Astrocyte (in vitro differentiated cells and primary cell): ENCODE measurements around the gene ATP10A. TPM values are rescaled to one million over a fixed set of nuclear protein-coding genes. Genes with fewer than 3 reads are reported as not detected.

Experiments used
- DNase-seq: peaks from one replicate; pipeline ENCODE4 v3.0.0-alpha.2; 2010; ENCODE audit warnings: low read depth
- FAIRE-seq: peaks from 2 replicates; lab custom pipeline; 2011; peaks lifted over from hg19 to GRCh38; lab: Jason Lieb, UNC
- H2AFZ ChIP-seq: 2 replicates; pipeline ENCODE4 v1.6.0; 2012; ENCODE audit warnings: low read depth, low read length, inconsistent platforms
- H3K27ac ChIP-seq: 2 replicates; pipeline ENCODE4 v1.5.1; 2011; ENCODE audit warnings: low read depth, low read length, inconsistent platforms
- H3K27me3 ChIP-seq: 2 replicates; pipeline ENCODE4 v1.6.0; 2011; ENCODE audit warnings: low read length, inconsistent platforms; ENCODE audit not compliant: insufficient read depth
- H3K36me3 ChIP-seq: 2 replicates; pipeline ENCODE4 v1.5.1; 2011; ENCODE audit warnings: low read length, inconsistent platforms; ENCODE audit not compliant: insufficient read depth
- H3K4me1 ChIP-seq: 2 replicates; pipeline ENCODE4 v1.5.1; 2011; ENCODE audit warnings: low read length, inconsistent platforms; ENCODE audit not compliant: insufficient read depth
- H3K4me2 ChIP-seq: 2 replicates; pipeline ENCODE4 v1.6.0; 2012; ENCODE audit warnings: low read length, inconsistent platforms
- H3K4me3 ChIP-seq: 2 replicates; pipeline ENCODE4 v1.5.1; 2011; ENCODE audit warnings: low read depth, mild to moderate bottlenecking, low read length, inconsistent platforms; ENCODE audit not compliant: insufficient read depth
- H3K79me2 ChIP-seq: 2 replicates; pipeline ENCODE4 v1.6.0; 2012; ENCODE audit warnings: mild to moderate bottlenecking, low read length, inconsistent platforms; ENCODE audit not compliant: insufficient read depth
- H3K9ac ChIP-seq: 2 replicates; pipeline ENCODE4 v1.6.0; 2012; ENCODE audit warnings: mild to moderate bottlenecking, low read length, inconsistent platforms
- H3K9me3 ChIP-seq: 2 replicates; pipeline ENCODE4 v1.5.1; 2012; ENCODE audit warnings: low read depth, mild to moderate bottlenecking, low read length, inconsistent platforms; ENCODE audit not compliant: insufficient read depth
- H4K20me1 ChIP-seq: 2 replicates; pipeline ENCODE4 v1.6.0; 2012; ENCODE audit warnings: low read length, inconsistent platforms; ENCODE audit not compliant: insufficient read depth
- H3K27ac Mint-ChIP-seq: one replicate; pipeline ENCODE4 v1.8.0; 2021; ENCODE audit warnings: mild to moderate bottlenecking, mixed read lengths; ENCODE audit not compliant: unreplicated experiment
- H3K27me3 Mint-ChIP-seq: one replicate; pipeline ENCODE4 v1.8.0; 2021; ENCODE audit warnings: low read depth, mixed read lengths; ENCODE audit not compliant: unreplicated experiment
- H3K36me3 Mint-ChIP-seq: one replicate; pipeline ENCODE4 v1.8.0; 2021; ENCODE audit warnings: low read depth, mixed read lengths; ENCODE audit not compliant: unreplicated experiment
- H3K4me1 Mint-ChIP-seq: one replicate; pipeline ENCODE4 v1.8.0; 2021; ENCODE audit warnings: low read depth, mixed read lengths; ENCODE audit not compliant: unreplicated experiment
- H3K4me3 Mint-ChIP-seq: one replicate; pipeline ENCODE4 v1.8.0; 2021; ENCODE audit warnings: mild to moderate bottlenecking, moderate library complexity, mixed read lengths; ENCODE audit not compliant: unreplicated experiment
- H3K9me3 Mint-ChIP-seq: one replicate; pipeline ENCODE4 v1.8.0; 2021; ENCODE audit warnings: mild to moderate bottlenecking, mixed read lengths; ENCODE audit not compliant: unreplicated experiment
- EZH2 ChIP-seq: IDR thresholded peaks from 2 replicates; pipeline ENCODE4 v1.6.1; 2012; ENCODE audit warnings: mild to moderate bottlenecking, low read length, inconsistent platforms; ENCODE audit not compliant: insufficient read depth
- total RNA-seq: library from RNA; stranded (reverse); gene quantifications from 2 replicates; pipeline ENCODE4 v1.2.1, GENCODE V29; 2021
- TF ChIP-seq, protein P1 (sequence below): IDR thresholded peaks from 2 replicates; pipeline ENCODE4 v1.5.1; 2011; ENCODE audit warnings: low read depth, mild to moderate bottlenecking, inconsistent platforms, low read length, moderate library complexity; ENCODE audit not compliant: insufficient read depth

ATP10A gene
- total RNA-seq, 1 donor from 2014 or later = 21.1 TPM

DNA sequence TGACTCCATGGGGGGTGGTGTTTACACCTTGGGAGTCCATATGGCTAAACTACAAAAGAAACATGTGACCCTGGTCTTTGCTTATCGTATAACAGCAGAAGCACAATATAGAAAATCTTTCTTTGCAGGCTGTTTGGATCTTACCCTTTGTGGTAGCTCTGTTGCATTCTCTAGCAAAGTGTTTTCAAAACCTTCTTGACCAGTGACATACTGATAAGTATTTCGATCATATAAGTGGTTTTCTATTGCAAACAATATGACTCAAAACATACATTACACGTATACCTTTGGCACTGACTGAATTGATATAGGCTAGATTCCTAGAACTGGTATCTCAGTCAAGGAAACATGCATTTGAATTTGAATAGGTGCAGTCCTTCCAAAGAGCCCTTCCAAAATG, 24.7 kb upstream of the ATP10A start:
- Histone ChIP-seq H3K27ac (no peak overlapping the region), H3K9me3 (no peaks in the 10 kb centered on the region), H3K79me2 (no peaks in the 10 kb centered on the region), H4K20me1 (no peaks in the 10 kb centered on the region), H2AFZ (no peak overlapping the region), H3K4me2 (no peak overlapping the region), H3K27me3 (no peaks in the 10 kb centered on the region), H3K4me1 (peaks cover 26% of the 10 kb centered on the region), H3K36me3 (no peaks in the 10 kb centered on the region), H3K4me3 (no peak overlapping the region), H3K9ac (no peak overlapping the region)
- no peak for TF ChIP-seq EZH2
- TF ChIP-seq, protein P1, sequence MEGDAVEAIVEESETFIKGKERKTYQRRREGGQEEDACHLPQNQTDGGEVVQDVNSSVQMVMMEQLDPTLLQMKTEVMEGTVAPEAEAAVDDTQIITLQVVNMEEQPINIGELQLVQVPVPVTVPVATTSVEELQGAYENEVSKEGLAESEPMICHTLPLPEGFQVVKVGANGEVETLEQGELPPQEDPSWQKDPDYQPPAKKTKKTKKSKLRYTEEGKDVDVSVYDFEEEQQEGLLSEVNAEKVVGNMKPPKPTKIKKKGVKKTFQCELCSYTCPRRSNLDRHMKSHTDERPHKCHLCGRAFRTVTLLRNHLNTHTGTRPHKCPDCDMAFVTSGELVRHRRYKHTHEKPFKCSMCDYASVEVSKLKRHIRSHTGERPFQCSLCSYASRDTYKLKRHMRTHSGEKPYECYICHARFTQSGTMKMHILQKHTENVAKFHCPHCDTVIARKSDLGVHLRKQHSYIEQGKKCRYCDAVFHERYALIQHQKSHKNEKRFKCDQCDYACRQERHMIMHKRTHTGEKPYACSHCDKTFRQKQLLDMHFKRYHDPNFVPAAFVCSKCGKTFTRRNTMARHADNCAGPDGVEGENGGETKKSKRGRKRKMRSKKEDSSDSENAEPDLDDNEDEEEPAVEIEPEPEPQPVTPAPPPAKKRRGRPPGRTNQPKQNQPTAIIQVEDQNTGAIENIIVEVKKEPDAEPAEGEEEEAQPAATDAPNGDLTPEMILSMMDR = no peak
- Mint-ChIP-seq H3K9me3 (no peaks in the 10 kb centered on the region), H3K4me3 (no peak overlapping the region), H3K4me1 (peaks cover 41% of the 10 kb centered on the region), H3K36me3 (no peaks in the 10 kb centered on the region), H3K27me3 (no peaks in the 10 kb centered on the region), H3K27ac (peak overlapping the region; percentile 51)
- DNase-seq (no peak), FAIRE-seq (peak; percentile 73)

DNA sequence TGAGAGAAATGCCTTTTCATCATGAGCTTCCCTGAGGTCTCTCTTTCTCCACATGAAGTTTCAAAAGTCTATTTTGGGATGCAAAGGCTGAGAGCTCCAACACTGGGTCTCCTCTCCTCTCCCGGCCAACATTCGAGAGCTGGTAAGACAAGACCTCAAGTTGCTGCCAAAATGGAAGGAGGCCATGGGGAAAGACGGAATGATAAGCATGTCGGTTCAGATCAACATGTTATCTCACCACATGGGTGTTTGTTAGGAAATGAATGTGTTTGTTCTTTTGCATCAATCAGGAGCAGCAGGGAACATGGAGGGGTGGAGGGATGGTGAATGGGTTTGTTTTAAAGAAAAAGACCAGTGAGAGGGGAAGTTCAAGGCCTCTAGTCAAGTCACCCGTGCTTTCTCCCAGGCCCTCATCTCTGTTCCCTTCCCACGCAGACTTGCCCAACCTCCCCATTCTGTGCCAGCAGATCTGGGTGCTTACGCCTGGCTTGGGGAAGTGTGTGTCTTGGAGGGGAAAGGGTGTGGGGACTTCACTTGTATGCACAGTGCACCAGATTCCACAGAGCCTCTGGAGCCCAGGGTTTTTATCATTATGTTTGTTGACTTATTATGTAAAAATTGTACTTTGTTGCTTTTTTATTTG, 23.5 kb upstream of the ATP10A start:
- no peaks in the 10 kb centered on the region for H3K36me3 ChIP-seq
- no peaks in the 10 kb centered on the region for H3K9me3 Mint-ChIP-seq
- no peaks in the 10 kb centered on the region for H3K79me2 ChIP-seq
- no peak overlapping the region for H3K27ac ChIP-seq
- FAIRE-seq (no peak), DNase-seq (peak; percentile 66)
- H2AFZ ChIP-seq = no peak overlapping the region
- H3K4me3 ChIP-seq = no peak overlapping the region
- H3K27ac Mint-ChIP-seq = no peak overlapping the region
- H3K27me3 Mint-ChIP-seq = no peaks in the 10 kb centered on the region
- H3K9ac ChIP-seq = no peak overlapping the region
- H3K4me1 ChIP-seq = peaks cover 23% of the 10 kb centered on the region
- no peak overlapping the region for H3K4me2 ChIP-seq
- H4K20me1 ChIP-seq = no peaks in the 10 kb centered on the region
- peaks cover 40% of the 10 kb centered on the region for H3K4me1 Mint-ChIP-seq
- no peak overlapping the region for H3K4me3 Mint-ChIP-seq
- H3K27me3 ChIP-seq = no peaks in the 10 kb centered on the region
- TF ChIP-seq, protein P1 = no peak
- TF ChIP-seq EZH2 = no peak
- no peaks in the 10 kb centered on the region for H3K9me3 ChIP-seq
- no peaks in the 10 kb centered on the region for H3K36me3 Mint-ChIP-seq

DNA sequence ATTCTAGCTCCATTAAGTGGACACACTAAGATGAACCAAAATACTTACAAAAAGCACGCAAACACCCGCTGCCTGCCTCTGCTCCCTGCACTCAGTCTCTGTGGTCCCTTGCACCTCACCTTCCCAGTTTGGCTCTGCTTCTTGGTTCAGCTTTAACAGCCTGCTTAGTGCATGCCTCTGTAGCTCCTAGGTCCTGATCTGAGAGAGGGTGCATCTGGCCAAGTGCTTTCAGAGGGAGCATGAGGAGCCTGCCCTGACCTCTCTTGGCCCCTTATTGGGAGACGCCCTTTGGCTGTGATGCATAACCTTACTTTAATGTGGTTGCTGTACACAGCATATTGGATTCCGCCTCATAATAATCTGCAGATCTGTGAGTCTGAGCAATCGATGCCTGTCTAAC, 21.2 kb upstream of the ATP10A start:
- Mint-ChIP-seq H3K9me3 (no peaks in the 10 kb centered on the region), H3K4me1 (peaks cover 29% of the 10 kb centered on the region), H3K27me3 (no peaks in the 10 kb centered on the region), H3K27ac (peak overlapping the region; percentile 95), H3K36me3 (no peaks in the 10 kb centered on the region), H3K4me3 (no peak overlapping the region)
- Histone ChIP-seq H3K4me1 (peaks cover 23% of the 10 kb centered on the region), H3K9ac (peak overlapping the region; percentile 68), H3K79me2 (no peaks in the 10 kb centered on the region), H3K9me3 (no peaks in the 10 kb centered on the region), H2AFZ (no peak overlapping the region), H3K27me3 (no peaks in the 10 kb centered on the region), H3K4me3 (no peak overlapping the region), H3K27ac (peak overlapping the region; percentile 91), H4K20me1 (no peaks in the 10 kb centered on the region), H3K4me2 (peak overlapping the region; percentile 70), H3K36me3 (no peaks in the 10 kb centered on the region)
- no peak for DNase-seq
- FAIRE-seq = no peak
- TF ChIP-seq, protein P1 = no peak
- TF ChIP-seq EZH2 = no peak
